Natural killer cell (primary cell): ENCODE data around the gene FOXF2. TPM values are rescaled to one million over a fixed set of nuclear protein-coding genes. Genes with fewer than 3 reads are reported as not detected.
A peak's percentile ranks its signal among the peaks of the same experiment; 100 is the strongest.

ENCODE experiments used
- ATAC-seq, 3 donors: fragments of 150-1000 bp in 2 of 3; fragments of 200-7000 bp in 1 of 3; cut with Tn5 transposase; 1 replicate in 1 of 3; 2 replicates in 2 of 3; pipeline ENCODE4 v1.10.0; 2021; ENCODE audit warnings: mild to moderate bottlenecking in 2 of 3, moderate library complexity in 2 of 3
- DNase-seq, 2 donors: peaks; one replicate each; pipeline versions ENCODE4 v3.0.0 to v3.0.0-alpha.2; 2013 to 2021; ENCODE audit warnings: mixed read lengths in 1 of 2
- H3K27ac ChIP-seq: one replicate; pipeline ENCODE4 v1.5.1; 2013; ENCODE audit warnings: mild to moderate bottlenecking, low read length
- H3K27me3 ChIP-seq: one replicate; pipeline ENCODE4 v1.6.1; 2013; ENCODE audit warnings: low read length; ENCODE audit not compliant: control insufficient read depth, insufficient read depth
- H3K36me3 ChIP-seq: one replicate; pipeline ENCODE4 v1.6.1; 2013; ENCODE audit warnings: low read length; ENCODE audit not compliant: control insufficient read depth, insufficient read depth
- H3K4me1 ChIP-seq: one replicate; pipeline ENCODE4 v1.6.1; 2013; ENCODE audit warnings: low read length; ENCODE audit not compliant: control insufficient read depth, insufficient read depth
- H3K4me3 ChIP-seq: one replicate; pipeline ENCODE4 v1.5.1; 2013; ENCODE audit warnings: low read length
- H3K9me3 ChIP-seq: one replicate; pipeline ENCODE4 v1.6.1; 2013; ENCODE audit warnings: low read length; ENCODE audit not compliant: control insufficient read depth, insufficient read depth
- H3K27ac Mint-ChIP-seq, 2 donors: one replicate each; pipeline ENCODE4 v1.8.0; 2022; ENCODE audit warnings: mild to moderate bottlenecking in 2 of 2, mixed read lengths in 2 of 2, moderate library complexity in 1 of 2
- H3K27me3 Mint-ChIP-seq, 2 donors: one replicate each; pipeline ENCODE4 v1.8.0; 2022; ENCODE audit warnings: low read depth in 2 of 2, mixed read lengths in 2 of 2
- H3K36me3 Mint-ChIP-seq: one replicate; pipeline ENCODE4 v1.8.0; 2022; ENCODE audit warnings: mixed read lengths
- H3K4me1 Mint-ChIP-seq, 2 donors: one replicate each; pipeline ENCODE4 v1.8.0; 2022; ENCODE audit warnings: mixed read lengths in 2 of 2
- H3K4me3 Mint-ChIP-seq: one replicate; pipeline ENCODE4 v1.8.0; 2022; ENCODE audit warnings: mild to moderate bottlenecking, moderate library complexity, mixed read lengths
- H3K9me3 Mint-ChIP-seq, 2 donors: one replicate each; pipeline ENCODE4 v1.8.0; 2022; ENCODE audit warnings: mixed read lengths in 2 of 2
- CTCF ChIP-seq: fragments of 200-600 bp; IDR thresholded peaks from one replicate; pipeline ENCODE4 v1.8.0; 2022; ENCODE audit warnings: antibody characterized with exemption
- WGBS: methylation state at CpG from one replicate; pipeline ENCODE4 v1.1.7; 2013; ENCODE audit warnings: missing lambda C conversion rate; ENCODE audit not compliant: insufficient coverage; 5-methylcytosine and 5-hydroxymethylcytosine counted together
- intact Hi-C: fragments of 100-400 bp; cut with micrococcal nuclease; formaldehyde crosslinking; loops from one replicate; pipeline ENCODE4 v1.14.2; 2022
- total RNA-seq, 4 donors: library from RNA; stranded (reverse); fragments of 120-200 nt in 1 of 4; gene quantifications; one replicate each; pipeline versions ENCODE4 v1.2.3 to v1.2.4, GENCODE V29; 2013 to 2022

FOXF2 gene
- total RNA-seq, 3 donors from 2014 or later (not counting 1 experiment from before 2014, with no cell fraction given): not detected

DNA sequence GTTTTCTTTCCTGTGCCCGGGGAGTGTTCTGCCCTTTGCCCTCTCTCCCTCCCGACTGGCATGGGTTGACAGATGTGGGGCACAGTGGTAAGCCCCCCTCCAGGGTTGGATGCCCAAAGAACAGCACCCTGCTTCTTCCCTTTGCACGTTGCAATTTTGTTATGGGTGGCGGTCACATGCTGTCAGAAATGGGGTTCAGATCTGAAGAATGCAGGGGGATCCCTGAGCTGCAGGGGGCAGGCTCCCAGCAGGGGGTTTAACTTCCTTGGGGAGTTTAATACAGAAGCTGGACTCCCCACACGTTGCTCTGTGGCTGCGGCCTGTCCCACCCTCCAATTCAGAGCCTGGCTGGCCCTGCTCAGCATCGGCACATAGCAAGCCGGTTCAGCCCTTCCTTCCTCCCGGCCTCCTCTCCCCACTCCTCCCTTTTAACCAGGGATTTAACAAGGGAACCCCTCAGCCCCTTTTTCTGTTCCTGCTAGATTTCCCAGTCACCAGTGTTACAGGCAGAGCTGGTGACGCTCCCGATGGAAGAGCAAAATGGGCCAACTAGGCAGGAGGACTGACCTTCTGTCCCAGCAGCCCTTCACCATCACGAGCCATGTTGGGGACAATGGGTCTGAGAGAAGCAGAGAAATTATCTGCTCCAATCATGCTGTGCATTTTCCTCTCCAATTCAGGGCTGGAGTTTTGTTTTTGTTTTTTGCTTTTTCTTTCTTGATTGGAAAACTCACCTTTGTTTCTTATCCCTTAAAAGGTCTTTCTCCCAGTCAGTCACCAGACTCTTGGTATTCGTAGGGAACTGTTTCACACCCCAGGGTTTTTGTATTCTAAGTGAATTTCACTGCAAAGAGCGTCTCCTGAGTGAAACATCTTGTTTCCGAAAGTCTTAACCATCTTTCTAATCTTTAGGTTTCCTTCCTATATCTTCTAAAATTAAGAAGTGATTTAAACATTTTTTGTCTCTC is 6.8 kb downstream of the FOXF2 start:
- Mint-ChIP-seq H3K9me3 (no peaks in the 10 kb centered on the region), H3K4me1 (peaks cover 6 to 12% of the 10 kb centered on the region in 2 donors), H3K27me3 (peaks cover 53% of the 10 kb centered on the region in 2 donors), H3K36me3 (no peaks in the 10 kb centered on the region), H3K27ac (peak overlapping the region in 1 of 2 donors; percentile 15), H3K4me3 (peak overlapping the region; percentile 31)
- intact Hi-C loops: no loop called here
- H3K36me3 ChIP-seq: no peaks in the 10 kb centered on the region
- no peaks in the 10 kb centered on the region for H3K9me3 ChIP-seq
- H3K27ac ChIP-seq: no peak overlapping the region
- DNase-seq: no peak
- 43% methylated on average over 14 of the region's 15 CpGs for WGBS
- no peak for ATAC-seq
- peaks cover 12% of the 10 kb centered on the region for H3K4me1 ChIP-seq
- TF ChIP-seq CTCF: no peak
- peaks cover 31% of the 10 kb centered on the region for H3K27me3 ChIP-seq
- H3K4me3 ChIP-seq: no peak overlapping the region

GRCh38 chr6:1396952-1397868 is 7.8 kb downstream of the FOXF2 start:
- H3K27me3 Mint-ChIP-seq: peaks cover 43 to 46% of the 10 kb centered on the region in 2 donors
- no peaks in the 10 kb centered on the region for H3K36me3 Mint-ChIP-seq
- intact Hi-C loops: loop anchor here (1.0 kb wide), 1 partner anchor 804 kb away; no protein-coding TSS in a partner anchor
- peak; percentile 63 to 82 for DNase-seq
- peaks cover 6 to 12% of the 10 kb centered on the region in 2 donors for H3K4me1 Mint-ChIP-seq
- Histone ChIP-seq H3K4me1 (peaks cover 12% of the 10 kb centered on the region), H3K4me3 (no peak overlapping the region), H3K27me3 (peaks cover 28% of the 10 kb centered on the region), H3K27ac (no peak overlapping the region), H3K36me3 (no peaks in the 10 kb centered on the region), H3K9me3 (no peaks in the 10 kb centered on the region)
- peak in 2 of 3 donors; percentile 63 to 76 for ATAC-seq
- H3K27ac Mint-ChIP-seq: peak overlapping the region in 1 of 2 donors; percentile 15
- no peaks in the 10 kb centered on the region for H3K9me3 Mint-ChIP-seq
- WGBS: 21% methylated on average over 27 of the region's 28 CpGs
- peak overlapping the region; percentile 31 for H3K4me3 Mint-ChIP-seq
- peak; percentile 97 for TF ChIP-seq CTCF

- intact Hi-C loops: no loop called here
- Mint-ChIP-seq H3K27ac (no peak overlapping the region), H3K27me3 (peaks cover 37 to 41% of the 10 kb centered on the region in 2 donors), H3K4me3 (no peak overlapping the region), H3K36me3 (no peaks in the 10 kb centered on the region), H3K9me3 (no peaks in the 10 kb centered on the region), H3K4me1 (peaks cover 6 to 12% of the 10 kb centered on the region in 2 donors)
- ATAC-seq (no peak), DNase-seq (no peak)
- no peak for TF ChIP-seq CTCF
- WGBS: 51% methylated on average over 3 of the region's 3 CpGs
- no peaks in the 10 kb centered on the region for H3K9me3 ChIP-seq
- H3K4me1 ChIP-seq: peaks cover 3% of the 10 kb centered on the region
- H3K27ac ChIP-seq: no peak overlapping the region
- H3K36me3 ChIP-seq: no peaks in the 10 kb centered on the region
- no peak overlapping the region for H3K4me3 ChIP-seq
- peaks cover 13% of the 10 kb centered on the region for H3K27me3 ChIP-seq
Measured at GRCh38 chr6:1399085-1399780, 9.9 kb downstream of the FOXF2 start.
